Brain microvascular endothelial cell (primary cell): ENCODE data around the gene CACNA1E.
A peak's percentile ranks its signal among the peaks of the same experiment; 100 is the strongest.

Source experiments
- DNase-seq: peaks from one replicate; pipeline ENCODE4 v3.0.0-alpha.2; 2020
- H3K27ac ChIP-seq: fragments of 250-450 bp; sonication (Bioruptor Pico); 2 replicates; pipeline ENCODE4 v1.5.1; 2020; ENCODE audit warnings: mild to moderate bottlenecking, moderate library complexity
- H3K27me3 ChIP-seq: fragments of 250-450 bp; sonication (Bioruptor Pico); replicated peaks from 2 replicates; pipeline ENCODE4 v1.5.1; 2020; ENCODE audit warnings: mild to moderate bottlenecking
- H3K36me3 ChIP-seq: fragments of 250-450 bp; sonication (Bioruptor Pico); replicated peaks from 2 replicates; pipeline ENCODE4 v1.5.1; 2020; ENCODE audit warnings: mild to moderate bottlenecking
- H3K4me3 ChIP-seq: 2 replicates; pipeline ENCODE4 v1.5.1; 2011; ENCODE audit warnings: low read depth, mild to moderate bottlenecking, control low read depth, low read length, moderate library complexity
- CTCF ChIP-seq: IDR thresholded peaks from 2 replicates; pipeline ENCODE4 v1.5.1; 2011; ENCODE audit warnings: low read depth, mild to moderate bottlenecking, moderate library complexity, low read length, control low read depth, inconsistent platforms; ENCODE audit errors: missing control alignments
- in situ Hi-C: cut with HindIII; loops from 2 replicates; pipeline ENCODE4 v1.10.0; 2017; ENCODE audit warnings: low sequenced_read_pairs, low pct_ligation_motif_present

The CACNA1E gene

GRCh38 chr1:181499825-181500224 is 16.5 kb downstream of the CACNA1E start:
- in situ Hi-C loops: no loop called here
- Histone ChIP-seq H3K4me3 (no peak overlapping the region), H3K27me3 (no peaks in the 10 kb centered on the region), H3K36me3 (no peaks in the 10 kb centered on the region), H3K27ac (no peak overlapping the region)
- DNase-seq: no peak
- TF ChIP-seq CTCF: no peak

GRCh38 chr1:181500636-181501035 is 17.3 kb downstream of the CACNA1E start:
- H3K27me3 ChIP-seq: no peaks in the 10 kb centered on the region
- in situ Hi-C loops: no loop called here
- no peak for TF ChIP-seq CTCF

GRCh38 chr1:181501612-181502011 is 18.3 kb downstream of the CACNA1E start:
- no peak for TF ChIP-seq CTCF
- DNase-seq: no peak

More at GRCh38 chr1:181500636-181501035, 17.3 kb downstream of the CACNA1E start:
- no peak for DNase-seq
- Histone ChIP-seq H3K27ac (no peak overlapping the region), H3K4me3 (no peak overlapping the region), H3K36me3 (no peaks in the 10 kb centered on the region)

GRCh38 chr1:181503171-181503810 is 20.0 kb downstream of the CACNA1E start:
- Histone ChIP-seq H3K4me3 (no peak overlapping the region), H3K27ac (no peak overlapping the region), H3K27me3 (no peaks in the 10 kb centered on the region), H3K36me3 (no peaks in the 10 kb centered on the region)
- no peak for TF ChIP-seq CTCF
- in situ Hi-C loops: no loop called here
- DNase-seq: no peak

More at GRCh38 chr1:181501612-181502011, 18.3 kb downstream of the CACNA1E start:
- Histone ChIP-seq H3K4me3 (no peak overlapping the region), H3K27me3 (no peaks in the 10 kb centered on the region), H3K36me3 (no peaks in the 10 kb centered on the region), H3K27ac (no peak overlapping the region)
- in situ Hi-C loops: no loop called here

GRCh38 chr1:181504399-181504842 is 21.1 kb downstream of the CACNA1E start:
- in situ Hi-C loops: no loop called here
- H3K36me3 ChIP-seq: no peaks in the 10 kb centered on the region
- TF ChIP-seq CTCF: peak; percentile 18
- H3K27me3 ChIP-seq: no peaks in the 10 kb centered on the region
- peak; percentile 7 for DNase-seq
- no peak overlapping the region for H3K4me3 ChIP-seq
- no peak overlapping the region for H3K27ac ChIP-seq
